DMS153 treated with DMSO at 0.1 percent for 48 hours (cell line): ENCODE measurements around the gene CNOT9.
"Not testable (repeated sequence)": the region's sequence is repeated elsewhere in the genome, so short reads cannot be mapped to it uniquely, and the experiment has no call there.

ENCODE experiments used
- DNase-seq: peaks from one replicate; lab custom pipeline; 2025; ENCODE audit not compliant: unreplicated experiment; lab: John Stamatoyannopoulos, UW

Gene CNOT9

DNA sequence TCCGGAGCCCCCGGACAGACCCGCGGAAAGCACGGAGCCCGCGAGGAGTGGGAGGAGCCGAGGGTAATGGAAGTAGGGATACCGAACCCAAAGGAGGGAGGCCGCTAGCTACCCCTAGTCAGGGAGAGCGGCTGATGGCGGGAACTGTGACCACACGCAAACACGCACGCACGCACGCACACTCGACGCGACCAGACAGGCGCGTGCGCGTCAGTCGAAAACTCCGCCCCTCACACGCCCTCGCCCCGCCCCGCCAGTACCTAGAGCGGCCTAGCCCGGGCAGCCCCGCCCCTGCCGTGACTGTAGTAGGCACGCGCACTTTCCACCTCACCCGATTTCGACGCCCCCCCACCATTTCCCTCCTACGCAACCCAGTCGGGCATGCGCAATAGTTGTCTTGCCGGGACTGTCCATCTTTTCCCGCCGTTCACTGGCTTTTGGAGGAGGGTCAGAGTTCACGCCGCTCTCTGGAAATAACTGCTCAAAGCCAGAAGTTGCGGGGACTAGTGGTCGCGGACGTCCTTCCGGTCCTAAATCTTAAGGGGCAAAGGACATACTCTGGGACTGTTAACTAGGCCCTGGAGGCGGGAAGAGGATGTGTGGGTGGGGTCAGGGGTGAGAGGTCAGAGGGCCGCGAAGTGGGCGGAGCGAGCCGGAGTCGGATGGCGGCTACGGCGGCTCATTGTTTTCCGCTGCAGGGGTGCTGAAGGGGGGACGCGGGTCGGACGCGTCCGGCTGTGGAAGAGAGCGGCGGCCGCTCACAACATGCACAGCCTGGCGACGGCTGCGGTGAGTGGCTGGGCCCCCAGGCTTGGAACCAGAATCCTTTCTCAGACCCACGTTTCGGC lies at the start of gene CNOT9, which contains the start of gene USP37:
Gene CNOT9 (plus strand): TSS at position 650 of the 848 bp plus-strand sequence. CDS start 116 bp downstream, at position 766.
Gene USP37 (minus strand): TSS at position 162 of the 848 bp plus-strand sequence. CDS start 9,698 bp downstream, outside the sequence.
- DNase-seq: peak; percentile 96

GRCh38 chr2:218518876-218519275 lies 49.8 kb upstream of the CNOT9 start:
- DNase-seq: no peak

- no peak for DNase-seq
Measured at GRCh38 chr2:218523651-218524050, 45.0 kb upstream of the CNOT9 start.

DNA sequence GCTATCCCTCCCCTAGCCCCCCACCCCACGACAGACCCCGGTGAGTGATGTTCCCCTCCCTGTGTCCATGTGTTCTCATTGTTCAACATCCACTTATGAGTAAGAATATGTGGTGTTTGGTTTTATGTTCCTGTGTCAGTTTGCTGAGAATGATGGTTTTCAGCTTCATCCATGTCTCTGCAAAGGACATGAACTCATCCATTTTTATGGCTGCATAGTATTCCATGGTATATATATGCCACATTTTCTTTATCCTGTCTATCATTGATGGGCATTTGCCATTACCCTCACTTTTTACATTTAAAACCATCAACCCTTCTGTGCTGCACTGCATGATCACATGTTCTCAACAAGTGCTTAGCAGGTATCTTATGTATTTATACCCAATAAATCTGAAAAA lies 40.2 kb upstream of the CNOT9 start:
- DNase-seq: not testable (repeated sequence)

GRCh38 chr2:218529990-218530389 lies 38.6 kb upstream of the CNOT9 start:
- no peak for DNase-seq

DNA sequence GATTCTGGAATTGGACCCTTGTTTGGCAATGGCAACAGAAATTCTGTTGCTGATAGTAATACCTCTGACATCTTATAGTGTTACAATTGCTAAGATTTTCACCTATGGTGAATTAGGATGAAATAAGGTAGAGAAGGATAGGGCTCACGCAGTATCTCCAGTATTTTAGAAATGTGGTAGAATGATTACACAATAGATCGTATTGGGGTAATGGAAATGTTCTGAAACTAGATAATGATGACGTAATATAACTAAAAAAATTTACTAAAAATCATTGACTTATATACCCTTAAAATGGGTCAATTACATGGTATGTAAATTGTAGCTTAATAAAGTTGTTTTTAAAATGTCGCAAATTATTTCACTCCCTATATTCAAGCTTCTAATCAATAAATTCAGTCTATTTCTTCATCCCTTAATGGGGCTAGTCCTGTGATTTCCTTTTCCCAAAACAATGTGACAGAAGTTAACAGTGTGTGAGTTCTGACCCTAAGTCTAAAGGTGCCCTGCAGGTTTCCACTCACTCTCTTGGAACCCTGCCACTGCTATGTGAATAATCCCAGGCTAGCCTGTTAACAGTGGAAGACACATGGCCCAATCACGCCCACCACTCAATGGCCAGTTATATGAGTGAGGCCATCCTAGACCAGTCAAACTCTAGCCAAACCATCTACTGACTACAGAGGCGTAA lies 31.7 kb upstream of the CNOT9 start:
- no peak for DNase-seq

DNA sequence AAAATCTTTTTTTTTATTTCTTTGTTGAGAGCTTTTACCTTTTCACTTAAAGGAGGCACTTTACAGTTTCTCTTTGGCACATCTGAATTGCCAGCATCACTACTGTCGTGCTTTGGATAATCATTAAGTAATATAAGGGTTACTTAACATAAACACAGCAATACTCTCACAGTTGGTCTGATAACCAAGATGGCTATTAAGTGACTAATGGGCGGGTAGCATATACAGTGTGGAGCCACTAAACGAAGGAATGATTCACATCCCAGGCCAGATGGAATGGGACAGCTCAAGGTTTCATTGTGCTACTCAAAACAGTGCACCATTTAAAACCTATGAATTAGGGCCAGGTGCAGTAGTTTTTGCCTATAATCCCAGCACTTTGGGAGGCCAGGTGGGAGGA lies 28.6 kb upstream of the CNOT9 start:
- DNase-seq: no peak

GRCh38 chr2:218546012-218546411 lies 22.6 kb upstream of the CNOT9 start:
- DNase-seq: no peak

DNA sequence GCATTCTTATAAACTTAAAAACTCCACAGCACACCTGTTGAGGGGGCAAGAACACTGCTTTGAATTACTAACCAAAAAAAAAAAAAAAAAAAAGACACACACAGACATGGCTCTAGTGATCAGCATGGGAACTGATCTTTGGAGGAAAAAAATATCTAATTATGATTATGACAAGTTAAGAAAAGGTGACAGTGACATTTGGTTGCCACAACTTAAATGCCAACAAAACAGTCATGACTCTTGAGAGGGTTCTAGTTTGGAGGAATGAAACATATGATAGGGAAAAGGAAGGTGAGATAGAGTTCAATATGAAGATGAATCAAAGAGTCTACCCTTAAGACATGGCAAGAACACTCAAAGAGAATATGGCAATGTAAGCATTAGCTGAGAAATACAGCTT lies 21.1 kb upstream of the CNOT9 start:
- no peak for DNase-seq

- no peak for DNase-seq
Measured at GRCh38 chr2:218547978-218548377, 20.7 kb upstream of the CNOT9 start.

- not testable (repeated sequence) for DNase-seq
Measured at GRCh38 chr2:218554225-218554624, 14.4 kb upstream of the CNOT9 start.

DNA sequence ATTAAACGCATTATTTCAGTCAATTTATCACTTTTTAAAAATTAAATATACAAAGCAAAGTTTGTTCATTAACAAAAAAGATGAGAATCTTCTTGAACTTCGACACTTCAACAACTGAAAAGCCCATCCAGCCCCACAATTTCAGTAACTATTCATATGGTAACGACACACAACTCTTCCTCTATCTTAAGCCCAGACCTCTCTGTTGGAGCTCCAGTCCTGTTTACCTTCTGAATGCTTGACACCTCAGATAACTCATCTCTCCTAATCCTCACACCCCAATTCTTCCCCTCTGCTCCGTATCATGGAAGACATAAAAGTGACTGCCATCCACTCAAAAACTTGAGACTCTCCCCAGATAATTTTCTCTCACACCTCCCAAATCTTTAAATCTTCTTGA lies 13.1 kb upstream of the CNOT9 start:
- DNase-seq: no peak

DNA sequence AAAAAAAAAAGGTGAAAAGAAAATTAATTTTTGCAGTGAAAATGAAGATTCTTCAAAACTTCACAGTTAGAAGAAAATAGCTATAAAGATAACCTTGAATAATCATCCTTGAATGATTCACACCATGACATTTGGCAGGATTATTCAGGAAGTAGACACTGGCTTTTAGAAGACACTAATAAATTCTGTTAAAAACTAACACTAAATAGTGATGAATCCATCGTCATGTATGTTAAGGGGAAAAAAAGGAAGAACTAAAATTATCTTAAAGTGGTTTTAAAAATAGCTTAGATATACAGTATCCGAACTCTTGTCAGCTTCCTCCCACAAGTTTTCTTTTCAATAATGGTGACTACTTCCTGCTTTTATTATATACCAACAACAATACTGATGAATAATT lies 10.7 kb upstream of the CNOT9 start:
- no peak for DNase-seq

DNA sequence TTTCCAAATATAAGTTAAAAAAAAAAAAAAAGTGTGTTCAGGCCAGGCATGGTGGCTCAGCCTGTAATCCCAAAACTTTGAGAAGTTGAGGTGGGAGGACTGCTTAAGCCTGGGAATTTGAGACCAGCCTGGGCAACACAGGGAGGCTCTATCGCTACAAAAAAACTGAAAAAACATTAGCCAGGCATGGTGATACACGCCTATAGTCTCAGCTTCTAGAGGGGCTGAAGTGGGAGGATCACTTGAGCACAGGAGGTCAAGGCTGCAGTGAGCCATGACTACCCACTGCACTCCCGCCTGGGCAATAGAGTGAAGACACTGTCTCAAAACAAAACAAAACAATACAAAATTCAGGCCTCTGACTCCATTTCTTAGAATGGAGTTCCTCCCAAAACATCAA lies 9.7 kb upstream of the CNOT9 start:
- no peak for DNase-seq

- DNase-seq: no peak
Measured at GRCh38 chr2:218564056-218564455, 4.6 kb upstream of the CNOT9 start.

GRCh38 chr2:218566296-218566695 lies 2.3 kb upstream of the CNOT9 start:
- DNase-seq: no peak

- peak; percentile 55 for DNase-seq
Measured at GRCh38 chr2:218567797-218568189, 846 bp upstream of the CNOT9 start.

DNA sequence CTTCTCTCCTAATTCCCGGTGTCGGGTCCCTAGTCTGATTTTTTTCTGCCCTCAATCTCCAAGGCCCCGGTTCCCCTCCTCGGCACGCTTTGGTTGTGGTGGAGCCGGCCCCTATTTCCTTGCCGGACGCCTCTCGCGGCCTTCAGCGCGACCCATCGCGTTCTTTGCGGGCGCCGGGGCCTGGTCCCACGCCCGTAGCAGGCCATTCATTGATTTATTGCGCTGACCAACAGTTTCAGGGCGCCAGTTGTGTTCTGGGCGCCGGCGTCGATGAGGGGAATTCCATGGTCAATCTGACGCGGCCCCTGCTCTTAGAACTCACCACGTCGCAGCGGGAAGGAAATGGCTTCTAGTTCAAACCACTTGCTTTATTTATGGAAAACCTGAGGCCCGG lies 396 bp downstream of the CNOT9 start:
- DNase-seq: no peak

GRCh38 chr2:218569661-218570500 lies 1.2 kb downstream of the CNOT9 start:
- no peak for DNase-seq

DNA sequence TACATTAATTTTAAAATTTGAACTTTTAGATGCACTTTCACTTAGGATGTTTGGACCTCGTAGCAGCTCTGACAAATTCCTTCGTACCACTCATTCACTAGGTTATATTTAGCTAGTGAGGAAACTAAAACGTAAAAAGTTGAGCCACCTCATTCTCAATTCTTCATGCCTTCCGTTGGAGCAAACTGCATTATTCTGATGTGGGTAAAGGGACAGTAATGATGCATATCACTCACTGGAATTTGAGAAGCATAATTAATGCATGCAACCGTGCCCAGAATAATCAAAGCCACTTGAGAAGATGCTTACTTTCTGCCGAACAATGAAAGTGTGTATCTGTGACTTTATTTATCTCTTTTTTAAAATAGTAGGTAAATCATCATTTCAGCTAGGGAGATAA lies 2.2 kb downstream of the CNOT9 start:
- DNase-seq: no peak

GRCh38 chr2:218576854-218577253 lies 8.2 kb downstream of the CNOT9 start:
- DNase-seq: no peak
